Keratinocyte (primary cell): ENCODE results near the gene MANBA.
"Not testable (repeated sequence)": the region's sequence is repeated elsewhere in the genome, so short reads cannot be mapped to it uniquely, and the experiment has no call there.

Experiments
- EZH2 ChIP-seq: IDR thresholded peaks from one replicate; pipeline ENCODE4 v1.6.1; 2012; ENCODE audit warnings: inconsistent platforms, mild to moderate bottlenecking, low read length, moderate library complexity
- TF ChIP-seq, protein P1 (sequence below), 3 experiments: IDR thresholded peaks in 1 of 3; conservative IDR thresholded peaks in 1 of 3; optimal IDR thresholded peaks in 1 of 3; 2 replicates in 2 of 3; 3 replicates in 1 of 3; pipeline versions ENCODE3 to v1.5.1; 2011; ENCODE audit warnings: low read length in 3 of 3, mild to moderate bottlenecking in 3 of 3, moderate library complexity in 2 of 3, control low read depth in 1 of 3, inconsistent platforms in 1 of 3; ENCODE audit not compliant: insufficient read depth in 2 of 3; ENCODE audit errors: extremely low read depth in 1 of 3

DNA sequence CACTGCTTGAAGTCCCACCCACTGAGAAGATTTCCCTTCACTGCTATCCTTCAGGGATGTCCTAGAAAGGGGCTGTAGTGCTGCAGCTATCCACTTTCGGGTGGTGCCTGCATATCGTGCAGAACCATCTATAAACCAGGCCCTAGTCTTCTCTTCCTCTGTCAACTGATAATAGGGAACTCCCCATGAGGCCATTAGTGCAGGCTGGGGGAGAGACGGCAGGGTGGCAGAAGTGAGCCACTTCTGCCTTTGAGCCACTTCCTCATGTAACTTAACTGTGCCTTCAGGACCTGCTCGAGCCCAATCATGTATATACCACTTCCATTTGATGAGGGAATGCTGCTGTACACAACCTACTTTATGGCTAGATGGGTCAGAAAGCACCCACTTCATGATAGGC is 17.4 kb downstream of the MANBA start:
- not testable (repeated sequence) for TF ChIP-seq EZH2
- TF ChIP-seq, protein P1, sequence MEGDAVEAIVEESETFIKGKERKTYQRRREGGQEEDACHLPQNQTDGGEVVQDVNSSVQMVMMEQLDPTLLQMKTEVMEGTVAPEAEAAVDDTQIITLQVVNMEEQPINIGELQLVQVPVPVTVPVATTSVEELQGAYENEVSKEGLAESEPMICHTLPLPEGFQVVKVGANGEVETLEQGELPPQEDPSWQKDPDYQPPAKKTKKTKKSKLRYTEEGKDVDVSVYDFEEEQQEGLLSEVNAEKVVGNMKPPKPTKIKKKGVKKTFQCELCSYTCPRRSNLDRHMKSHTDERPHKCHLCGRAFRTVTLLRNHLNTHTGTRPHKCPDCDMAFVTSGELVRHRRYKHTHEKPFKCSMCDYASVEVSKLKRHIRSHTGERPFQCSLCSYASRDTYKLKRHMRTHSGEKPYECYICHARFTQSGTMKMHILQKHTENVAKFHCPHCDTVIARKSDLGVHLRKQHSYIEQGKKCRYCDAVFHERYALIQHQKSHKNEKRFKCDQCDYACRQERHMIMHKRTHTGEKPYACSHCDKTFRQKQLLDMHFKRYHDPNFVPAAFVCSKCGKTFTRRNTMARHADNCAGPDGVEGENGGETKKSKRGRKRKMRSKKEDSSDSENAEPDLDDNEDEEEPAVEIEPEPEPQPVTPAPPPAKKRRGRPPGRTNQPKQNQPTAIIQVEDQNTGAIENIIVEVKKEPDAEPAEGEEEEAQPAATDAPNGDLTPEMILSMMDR (optimal IDR thresholded peaks at IDR 0.05 in 1 of 3, IDR thresholded peaks at IDR 0.05 in 1 of 3, conservative IDR thresholded peaks at IDR 0.05 in 1 of 3; ENCODE audit: extremely low read depth in 1 of 3, insufficient read depth in 2 of 3, low read length in 3 of 3): not testable (repeated sequence)
